Thymus (tissue), 11 donors: Measurements from ENCODE around the gene LRRC8A. TPM values are rescaled to one million over a fixed set of nuclear protein-coding genes. Genes with fewer than 3 reads are reported as not detected.

ENCODE experiments used
- DNase-seq, 9 donors: peaks; one replicate each; pipeline ENCODE4 v3.0.0-alpha.2; 2013; ENCODE audit warnings: low spot score in 9 of 9, low read depth in 6 of 9, missing footprints in 1 of 9
- H3K27ac ChIP-seq, 2 donors: one replicate each; pipeline ENCODE4 v1.5.1; 2013; ENCODE audit warnings: control low read depth in 1 of 2, low read depth in 1 of 2, low read length in 1 of 2, mild to moderate bottlenecking in 1 of 2, moderate library complexity in 1 of 2
- H3K27me3 ChIP-seq, 2 donors: one replicate each; pipeline ENCODE4 v1.5.1; 2013; ENCODE audit warnings: low read length in 1 of 2; ENCODE audit not compliant: control insufficient read depth in 2 of 2, insufficient read depth in 1 of 2
- H3K36me3 ChIP-seq, 2 donors: one replicate each; pipeline ENCODE4 v1.5.1; 2013; ENCODE audit warnings: low read length in 1 of 2, mild to moderate bottlenecking in 1 of 2, moderate library complexity in 1 of 2; ENCODE audit not compliant: control insufficient read depth in 2 of 2, insufficient read depth in 2 of 2
- H3K4me1 ChIP-seq, 2 donors: one replicate each; pipeline ENCODE4 v1.5.1; 2013; ENCODE audit warnings: low read length in 2 of 2; ENCODE audit not compliant: control insufficient read depth in 2 of 2, insufficient read depth in 2 of 2
- H3K4me3 ChIP-seq, 2 donors: one replicate each; pipeline ENCODE4 v1.5.1; 2013; ENCODE audit warnings: low read length in 2 of 2, control low read depth in 1 of 2, mild to moderate bottlenecking in 1 of 2
- H3K9me3 ChIP-seq, 2 donors: one replicate each; pipeline ENCODE4 v1.5.1; 2013; ENCODE audit warnings: low read length in 1 of 2, mild to moderate bottlenecking in 1 of 2; ENCODE audit not compliant: control insufficient read depth in 2 of 2, insufficient read depth in 1 of 2
- WGBS: extraction: QIAGEN DNeasy Blood & Tissue Kit; methylation state at CpG from one replicate; pipeline ENCODE4 v1.1.7; 2013; 5-methylcytosine and 5-hydroxymethylcytosine counted together
- polyA plus RNA-seq: library from polyadenylated mRNA; stranded (reverse); fragments of 200-250 nt; gene quantifications from one replicate; pipeline ENCODE4 v1.2.3, GENCODE V29; 2013
- total RNA-seq: library from RNA; stranded (reverse); fragments of 120-200 nt; gene quantifications from one replicate; pipeline ENCODE4 v1.2.4, GENCODE V29; 2013
- donor health status: healthy.

Gene LRRC8A
- total and polyA plus RNA-seq, 2 donors, result 9.5 to 10.3 TPM

DNA sequence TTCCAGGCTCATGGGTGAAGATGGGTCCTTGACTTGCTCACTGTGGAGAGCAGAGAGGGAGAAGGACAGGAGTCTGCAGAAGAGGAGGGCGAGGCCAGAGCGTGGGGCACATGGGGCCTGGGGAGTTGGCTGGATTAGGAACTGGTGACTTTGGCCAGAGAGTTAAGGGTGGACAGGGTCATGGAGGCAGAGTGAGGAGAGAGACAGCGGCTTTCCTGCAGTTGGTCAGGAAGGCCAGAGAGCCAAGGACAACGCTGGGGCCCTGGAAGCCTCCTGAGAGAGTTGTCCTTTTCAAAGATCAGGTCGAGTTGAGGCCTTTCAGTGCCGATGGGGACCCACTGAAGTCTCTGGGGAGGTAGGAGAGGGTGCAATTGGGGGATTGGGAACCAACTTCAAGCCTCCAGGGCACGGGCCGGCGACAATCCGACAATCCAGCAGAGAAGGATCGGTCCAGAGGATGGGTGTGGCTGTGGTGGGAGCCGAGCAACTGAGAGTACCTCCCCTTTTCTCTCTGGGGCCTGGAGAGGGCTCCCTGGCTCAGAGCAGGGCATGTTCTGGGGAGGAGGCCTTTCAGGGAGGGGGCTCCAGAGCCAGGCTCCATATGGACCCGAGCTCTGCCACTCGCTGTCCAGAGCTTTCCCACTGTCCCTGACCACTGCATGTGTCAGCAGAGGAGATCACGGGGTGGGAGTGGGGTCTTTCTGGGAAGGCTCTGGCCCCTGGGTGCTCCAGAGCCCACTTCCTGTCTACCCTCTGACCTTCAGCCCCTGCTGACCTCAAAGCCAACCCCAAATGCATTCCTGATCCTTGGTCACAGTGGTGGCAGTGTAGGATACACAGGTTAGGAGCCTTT, 31.3 kb downstream of the LRRC8A start:
- no peaks in the 10 kb centered on the region for H3K9me3 ChIP-seq
- no peak overlapping the region for H3K27ac ChIP-seq
- H3K27me3 ChIP-seq, result no peaks in the 10 kb centered on the region
- DNase-seq, result no peak
- WGBS, result 95% methylated on average over 15 of the region's 15 CpGs
- no peak overlapping the region for H3K4me3 ChIP-seq
- H3K4me1 ChIP-seq, result peaks cover 0 to 14% of the 10 kb centered on the region in 2 donors
- peaks cover 69 to 79% of the 10 kb centered on the region in 2 donors for H3K36me3 ChIP-seq

DNA sequence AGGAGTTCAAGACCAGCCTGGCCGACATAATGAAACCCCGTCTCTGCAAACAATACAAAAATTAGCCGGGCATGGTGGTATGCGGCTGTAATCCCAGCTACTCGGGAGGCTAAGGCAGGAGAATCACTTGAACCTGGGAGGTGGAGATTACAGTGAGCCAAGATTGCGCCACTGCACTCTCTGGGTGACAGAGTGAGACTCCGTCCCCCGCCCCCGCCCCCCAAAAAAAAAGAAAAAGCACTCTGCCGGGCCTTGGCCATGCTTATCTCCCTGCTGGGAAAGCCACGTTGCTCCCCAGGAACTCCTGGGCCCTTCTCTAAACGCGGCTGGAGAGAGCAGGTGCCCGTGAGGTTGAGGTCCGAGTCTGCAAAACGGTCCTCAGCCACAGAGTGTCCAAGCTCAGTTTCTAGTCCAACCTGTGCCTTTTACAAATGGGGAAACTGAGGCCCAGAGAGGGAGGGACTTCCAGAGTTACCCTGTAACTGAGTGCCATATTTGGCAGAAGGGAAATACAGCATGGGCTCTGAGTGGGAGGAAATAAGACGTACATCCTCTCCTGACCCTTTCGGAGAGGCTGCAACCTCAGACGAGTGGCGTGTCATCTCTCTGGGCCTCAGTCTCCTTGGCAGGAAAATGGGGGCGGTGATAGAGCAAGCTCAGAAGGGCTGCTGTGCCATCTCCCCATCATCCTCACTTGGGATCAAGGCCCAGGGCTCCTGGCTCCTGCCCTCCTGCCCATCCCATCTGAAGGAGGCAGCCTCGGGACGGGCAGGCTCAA, 32.3 kb downstream of the LRRC8A start:
- Histone ChIP-seq H3K4me1 (peaks cover 0 to 20% of the 10 kb centered on the region in 2 donors), H3K9me3 (no peaks in the 10 kb centered on the region), H3K27ac (no peak overlapping the region), H3K27me3 (no peaks in the 10 kb centered on the region), H3K36me3 (peaks cover 60 to 70% of the 10 kb centered on the region in 2 donors), H3K4me3 (no peak overlapping the region)
- no peak for DNase-seq
- 96% methylated on average over 23 of the region's 23 CpGs for WGBS

DNA sequence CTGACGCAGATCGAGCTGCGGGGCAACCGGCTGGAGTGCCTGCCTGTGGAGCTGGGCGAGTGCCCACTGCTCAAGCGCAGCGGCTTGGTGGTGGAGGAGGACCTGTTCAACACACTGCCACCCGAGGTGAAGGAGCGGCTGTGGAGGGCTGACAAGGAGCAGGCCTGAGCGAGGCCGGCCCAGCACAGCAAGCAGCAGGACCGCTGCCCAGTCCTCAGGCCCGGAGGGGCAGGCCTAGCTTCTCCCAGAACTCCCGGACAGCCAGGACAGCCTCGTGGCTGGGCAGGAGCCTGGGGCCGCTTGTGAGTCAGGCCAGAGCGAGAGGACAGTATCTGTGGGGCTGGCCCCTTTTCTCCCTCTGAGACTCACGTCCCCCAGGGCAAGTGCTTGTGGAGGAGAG, 34.3 kb downstream of the LRRC8A start:
- no peak for DNase-seq
- Histone ChIP-seq H3K36me3 (peaks cover 47 to 54% of the 10 kb centered on the region in 2 donors), H3K4me3 (no peak overlapping the region)

DNA sequence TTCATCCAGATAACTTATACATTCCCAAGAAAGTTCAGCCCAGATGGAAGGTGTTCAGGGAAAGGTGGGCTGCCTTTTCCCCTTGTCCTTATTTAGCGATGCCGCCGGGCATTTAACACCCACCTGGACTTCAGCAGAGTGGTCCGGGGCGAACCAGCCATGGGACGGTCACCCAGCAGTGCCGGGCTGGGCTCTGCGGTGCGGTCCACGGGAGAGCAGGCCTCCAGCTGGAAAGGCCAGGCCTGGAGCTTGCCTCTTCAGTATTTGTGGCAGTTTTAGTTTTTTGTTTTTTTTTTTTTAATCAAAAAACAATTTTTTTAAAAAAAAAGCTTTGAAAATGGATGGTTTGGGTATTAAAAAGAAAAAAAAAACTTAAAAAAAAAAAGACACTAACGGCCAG, 34.8 kb downstream of the LRRC8A start:
- WGBS, result 97% methylated on average over 11 of the region's 11 CpGs
- Histone ChIP-seq H3K4me3 (no peak overlapping the region), H3K4me1 (peaks cover 0 to 22% of the 10 kb centered on the region in 2 donors), H3K9me3 (no peaks in the 10 kb centered on the region), H3K27ac (peak overlapping the region in 1 of 2 donors; percentile 58), H3K27me3 (no peaks in the 10 kb centered on the region), H3K36me3 (peaks cover 41 to 49% of the 10 kb centered on the region in 2 donors)
- DNase-seq, result no peak

More for the DNA sequence above, 34.3 kb downstream of the LRRC8A start:
- Histone ChIP-seq H3K4me1 (peaks cover 0 to 21% of the 10 kb centered on the region in 2 donors), H3K9me3 (no peaks in the 10 kb centered on the region), H3K27ac (no peak overlapping the region), H3K27me3 (no peaks in the 10 kb centered on the region)
- 97% methylated on average over 18 of the region's 18 CpGs for WGBS

DNA sequence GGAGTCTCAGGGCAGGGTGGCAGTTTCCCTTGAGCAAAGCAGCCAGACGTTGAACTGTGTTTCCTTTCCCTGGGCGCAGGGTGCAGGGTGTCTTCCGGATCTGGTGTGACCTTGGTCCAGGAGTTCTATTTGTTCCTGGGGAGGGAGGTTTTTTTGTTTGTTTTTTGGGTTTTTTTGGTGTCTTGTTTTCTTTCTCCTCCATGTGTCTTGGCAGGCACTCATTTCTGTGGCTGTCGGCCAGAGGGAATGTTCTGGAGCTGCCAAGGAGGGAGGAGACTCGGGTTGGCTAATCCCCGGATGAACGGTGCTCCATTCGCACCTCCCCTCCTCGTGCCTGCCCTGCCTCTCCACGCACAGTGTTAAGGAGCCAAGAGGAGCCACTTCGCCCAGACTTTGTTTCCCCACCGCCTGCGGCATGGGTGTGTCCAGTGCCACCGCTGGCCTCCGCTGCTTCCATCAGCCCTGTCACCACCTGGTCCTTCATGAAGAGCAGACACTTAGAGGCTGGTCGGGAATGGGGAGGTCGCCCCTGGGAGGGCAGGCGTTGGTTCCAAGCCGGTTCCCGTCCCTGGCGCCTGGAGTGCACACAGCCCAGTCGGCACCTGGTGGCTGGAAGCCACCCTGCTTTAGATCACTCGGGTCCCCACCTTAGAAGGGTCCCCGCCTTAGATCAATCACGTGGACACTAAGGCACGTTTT, 35.4 kb downstream of the LRRC8A start:
- Histone ChIP-seq H3K27me3 (no peaks in the 10 kb centered on the region), H3K36me3 (peaks cover 39 to 48% of the 10 kb centered on the region in 2 donors), H3K9me3 (no peaks in the 10 kb centered on the region), H3K4me3 (no peak overlapping the region), H3K4me1 (peaks cover 0 to 28% of the 10 kb centered on the region in 2 donors), H3K27ac (peak overlapping the region in 1 of 2 donors; percentile 46)
- no peak for DNase-seq
- 96% methylated on average over 26 of the region's 26 CpGs for WGBS

DNA sequence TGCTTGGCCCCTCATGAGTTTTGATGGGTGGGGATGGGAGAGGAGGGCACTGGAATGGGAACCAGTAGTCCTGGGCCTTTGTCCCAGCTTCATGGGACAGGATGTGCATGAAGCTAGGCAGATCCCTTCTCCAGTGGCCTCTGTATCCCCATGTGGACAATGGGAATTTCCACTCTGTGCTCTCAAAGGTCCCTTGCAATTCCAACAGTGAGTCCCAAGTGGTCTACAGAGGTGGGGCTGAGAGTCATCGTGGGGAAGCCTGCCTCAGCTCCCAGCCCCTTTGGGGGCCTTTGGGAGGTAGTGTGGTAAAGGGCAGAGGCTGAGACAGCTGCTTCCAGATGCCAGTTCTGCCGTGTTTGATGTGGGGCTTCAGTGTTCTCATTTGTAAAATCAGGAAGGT, 37.0 kb downstream of the LRRC8A start:
- Histone ChIP-seq H3K27ac (no peak overlapping the region), H3K4me1 (peaks cover 2 to 33% of the 10 kb centered on the region in 2 donors), H3K27me3 (no peaks in the 10 kb centered on the region), H3K4me3 (no peak overlapping the region), H3K9me3 (no peaks in the 10 kb centered on the region), H3K36me3 (peaks cover 34 to 36% of the 10 kb centered on the region in 2 donors)
- WGBS, result 15% methylated on average over 2 of the region's 2 CpGs
- DNase-seq, result peak in 1 of 9 donors; percentile 34

DNA sequence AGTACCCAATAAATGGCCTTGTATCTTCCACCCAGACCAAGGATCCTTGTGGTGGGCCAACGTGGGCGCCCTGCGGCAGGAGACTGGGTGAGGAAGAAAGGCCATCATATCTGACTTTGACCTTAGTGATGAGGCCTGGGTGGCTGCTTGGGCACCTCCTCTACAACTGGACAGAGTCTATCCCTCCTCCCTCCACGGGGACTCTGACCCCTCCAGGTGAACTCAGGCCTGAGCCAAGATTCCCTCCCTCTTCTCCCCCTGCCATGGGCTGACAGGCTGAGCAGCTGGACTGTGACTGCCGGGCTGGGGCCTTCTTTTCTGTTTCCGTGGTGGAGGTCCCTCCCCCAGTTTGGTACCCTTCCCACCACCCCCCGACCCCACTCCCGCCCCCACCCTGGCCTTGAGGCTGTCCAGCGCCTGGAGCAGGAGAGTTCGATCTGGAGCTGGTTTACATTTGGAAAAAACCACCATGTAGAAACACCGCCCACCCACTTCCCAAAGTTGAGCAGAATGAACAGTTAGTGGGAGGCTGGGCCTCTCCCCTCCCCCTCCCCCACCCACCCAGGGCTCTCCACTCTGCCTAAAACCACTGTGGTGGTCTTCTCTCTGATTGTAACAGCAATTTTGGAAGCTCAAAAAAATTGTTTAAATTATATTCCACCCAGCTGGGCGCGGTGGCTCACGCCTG, 37.6 kb downstream of the LRRC8A start:
- Histone ChIP-seq H3K4me1 (peaks cover 2 to 33% of the 10 kb centered on the region in 2 donors), H3K4me3 (no peak overlapping the region), H3K27me3 (no peaks in the 10 kb centered on the region), H3K27ac (no peak overlapping the region), H3K9me3 (no peaks in the 10 kb centered on the region), H3K36me3 (peaks cover 29 to 30% of the 10 kb centered on the region in 2 donors)
- no peak for DNase-seq
- WGBS, result 96% methylated on average over 14 of the region's 14 CpGs

DNA sequence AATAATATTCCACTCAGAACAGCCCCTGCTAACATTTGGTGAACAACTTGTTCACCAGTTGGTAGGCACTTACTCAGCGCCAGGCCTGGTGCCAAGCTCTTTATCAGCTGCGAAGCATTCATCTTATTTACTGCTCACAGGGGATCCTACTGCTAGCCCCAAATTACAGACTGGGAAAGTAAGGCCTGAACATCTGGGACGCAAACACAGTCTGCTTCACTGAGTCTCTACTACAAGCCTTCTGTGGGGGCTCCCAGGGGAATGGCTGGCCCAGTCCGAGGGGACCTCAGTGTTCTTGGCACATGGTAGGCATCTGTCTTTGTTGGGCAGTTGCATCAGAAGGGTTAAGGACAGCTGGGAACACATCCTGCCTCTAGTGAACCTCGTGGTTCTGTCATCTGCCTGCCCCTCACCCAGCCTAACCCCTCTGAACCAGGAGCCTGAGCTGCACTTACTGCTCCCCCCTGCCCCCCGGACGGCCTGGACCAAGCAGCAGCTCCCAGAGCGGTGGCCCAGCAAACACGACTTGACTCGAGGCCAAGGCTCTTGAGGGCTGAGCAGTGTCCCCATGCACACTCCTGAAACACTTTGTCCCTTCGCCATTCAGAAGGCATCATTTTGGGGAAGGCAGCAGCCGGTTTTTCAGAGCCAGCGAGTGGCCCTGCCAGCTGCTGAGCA, 38.6 kb downstream of the LRRC8A start, which contains the start of gene PHYHD1:
Gene PHYHD1, plus strand, starts transcription at position 602 of the 678 bp plus-strand sequence. CDS start 1,342 bp downstream, outside the sequence.
- peaks cover 2 to 33% of the 10 kb centered on the region in 2 donors for H3K4me1 ChIP-seq
- H3K4me3 ChIP-seq, result peak within 1 kb of the TSS in 1 of 2 donors; percentile 58
- no peak for DNase-seq
- peak within 1 kb of the TSS in 1 of 2 donors; percentile 57 for H3K27ac ChIP-seq
- WGBS, result 87% methylated on average over 13 of the region's 13 CpGs
- H3K36me3 ChIP-seq, result peaks cover 26 to 27% of the 10 kb centered on the region in 2 donors
- H3K9me3 ChIP-seq, result no peaks in the 10 kb centered on the region
- H3K27me3 ChIP-seq, result no peaks in the 10 kb centered on the region
